Activated gamma-delta T cell treated with Interleukin-2 at 50 U/mL for 16 hours (primary cell): ENCODE results near the gene TTBK2.

Experiments
- DNase-seq: peaks from one replicate; pipeline ENCODE4 v3.0.0-alpha.2; 2020

TTBK2 gene

DNA sequence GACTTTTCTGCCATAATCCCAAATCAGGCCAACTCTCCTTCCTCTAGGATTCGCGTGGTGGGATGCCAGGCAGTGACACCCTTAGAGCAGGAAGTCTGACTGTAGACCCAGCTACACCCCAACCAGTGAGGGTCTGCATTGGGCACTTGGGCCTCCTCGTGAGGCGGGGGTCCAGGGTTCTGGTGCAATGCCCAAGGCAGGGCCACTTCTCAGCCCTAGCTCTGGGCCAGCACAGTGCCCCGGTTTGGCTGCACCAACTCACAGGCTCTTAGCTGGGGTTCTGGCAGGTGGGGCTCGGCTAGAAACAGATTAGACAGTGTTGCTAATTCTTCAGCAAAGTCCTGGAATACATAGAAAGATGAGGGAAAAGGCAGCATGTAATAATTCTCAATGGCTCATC is 196.3 kb downstream of the TTBK2 start:
- DNase-seq = no peak

DNA sequence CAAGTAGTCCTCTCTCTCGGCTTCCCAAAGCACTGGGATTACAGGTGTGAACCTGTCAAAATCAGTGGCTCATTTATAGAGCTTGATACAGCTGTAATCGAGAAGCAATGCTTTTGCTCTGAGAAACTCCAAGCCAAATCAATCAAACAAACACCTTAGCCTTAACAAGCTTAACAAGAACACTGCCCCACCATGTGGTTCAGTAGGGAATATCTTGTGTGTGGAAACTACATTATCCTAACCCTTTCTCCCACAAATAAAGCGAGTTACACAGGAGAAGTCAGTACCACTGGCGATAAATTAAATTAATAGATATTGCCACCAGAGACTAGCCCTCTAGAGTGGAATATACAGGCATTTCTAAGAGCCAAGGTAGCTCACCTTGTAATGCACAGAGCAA is 197.5 kb downstream of the TTBK2 start:
- DNase-seq = no peak

DNA sequence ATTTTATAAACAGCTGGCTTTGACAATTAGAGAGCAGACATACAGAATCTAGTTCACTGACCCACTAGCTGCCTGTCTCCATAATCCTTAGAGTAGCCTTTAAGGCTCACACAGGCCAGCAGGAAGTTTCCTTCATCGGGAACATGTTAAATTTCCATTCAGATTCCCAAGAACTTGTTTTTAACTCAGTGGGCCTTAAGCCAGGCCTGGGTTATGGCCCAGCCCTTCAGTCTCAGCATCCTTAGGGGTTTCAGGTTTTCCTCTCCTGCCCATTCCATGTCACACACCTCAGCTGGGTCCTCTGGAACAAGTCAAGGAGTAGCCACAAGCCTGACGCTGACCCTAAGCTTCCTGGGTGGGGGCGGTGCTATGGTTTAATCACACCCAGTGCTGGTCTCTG is 198.7 kb downstream of the TTBK2 start:
- no peak for DNase-seq

DNA sequence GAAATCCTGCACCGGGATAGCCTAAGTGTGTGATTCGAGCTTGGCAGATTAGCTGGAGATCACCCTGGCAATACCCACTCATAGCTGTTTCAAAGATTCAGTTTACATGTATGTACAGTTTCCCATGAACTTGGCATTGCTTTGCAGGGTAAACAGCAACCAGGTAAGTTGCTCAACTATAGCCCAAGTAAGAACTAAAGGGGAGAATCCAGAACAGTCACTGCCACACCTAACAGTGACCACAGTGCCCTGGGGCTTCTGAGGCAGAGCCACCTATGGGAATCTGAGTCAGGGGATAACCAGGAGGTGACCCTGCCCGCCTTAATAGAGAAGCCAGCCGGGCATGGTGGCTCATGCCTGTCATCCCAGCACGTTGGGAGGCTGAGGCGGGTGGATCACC is 199.6 kb downstream of the TTBK2 start:
- no peak for DNase-seq

DNA sequence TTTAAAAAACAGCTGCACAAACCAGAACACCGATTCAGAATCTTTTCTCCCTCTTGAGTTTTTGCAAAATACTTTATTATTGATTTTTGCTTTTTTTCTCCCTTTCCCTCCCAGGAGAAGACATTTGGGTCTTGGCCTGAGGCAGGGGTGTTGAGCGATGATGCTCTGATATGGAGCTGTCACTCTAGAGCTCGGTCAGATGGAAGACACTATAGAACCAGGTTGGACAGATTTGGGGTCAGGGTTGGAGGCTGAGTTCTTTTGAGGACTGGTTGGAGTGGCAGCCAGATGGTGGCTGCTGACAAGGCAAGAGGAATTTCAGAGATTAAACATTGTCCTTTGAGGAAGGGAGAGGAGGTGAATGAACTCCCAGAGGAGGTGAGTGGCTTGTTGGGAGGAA is 200.5 kb downstream of the TTBK2 start:
- DNase-seq = no peak

DNA sequence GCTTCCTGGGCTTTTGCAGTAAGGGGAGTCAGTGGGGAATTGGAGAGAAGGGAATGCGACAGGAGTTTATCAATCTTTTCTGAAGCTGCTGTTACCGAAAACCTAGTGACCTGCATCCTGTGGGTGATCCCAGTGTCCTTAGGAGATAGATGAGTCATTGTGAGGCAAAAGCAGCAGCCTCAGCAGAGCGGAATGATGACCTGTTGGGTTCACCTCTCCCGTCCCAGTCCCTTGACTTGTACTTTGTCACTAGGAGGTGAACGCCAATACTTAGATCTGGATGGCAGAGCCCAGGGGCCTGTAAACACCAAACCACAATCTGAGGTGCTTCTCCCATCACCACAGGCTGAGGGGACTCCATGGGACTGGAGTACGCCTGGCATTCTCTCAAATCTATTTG is 201.5 kb downstream of the TTBK2 start:
- no peak for DNase-seq

DNA sequence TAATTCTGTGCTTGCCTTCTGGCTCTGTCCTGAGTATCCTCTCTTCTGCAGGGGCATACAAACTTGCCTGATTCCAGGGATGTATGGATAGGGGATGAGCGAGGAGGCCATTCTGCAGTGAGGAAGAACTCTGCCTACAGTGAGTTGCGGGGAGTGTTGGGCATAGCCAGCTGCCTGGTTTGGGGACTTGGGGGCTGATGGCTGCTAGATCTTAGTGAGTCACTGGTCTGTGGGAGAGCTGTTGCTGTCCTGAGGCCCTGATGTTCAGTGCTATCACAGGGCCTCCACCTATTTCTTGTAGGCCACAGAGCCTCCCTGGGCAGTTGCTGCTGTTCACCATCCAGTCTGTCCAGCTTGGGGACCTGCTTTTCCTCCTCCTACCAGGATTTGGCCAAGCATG is 204.0 kb downstream of the TTBK2 start:
- DNase-seq = no peak

DNA sequence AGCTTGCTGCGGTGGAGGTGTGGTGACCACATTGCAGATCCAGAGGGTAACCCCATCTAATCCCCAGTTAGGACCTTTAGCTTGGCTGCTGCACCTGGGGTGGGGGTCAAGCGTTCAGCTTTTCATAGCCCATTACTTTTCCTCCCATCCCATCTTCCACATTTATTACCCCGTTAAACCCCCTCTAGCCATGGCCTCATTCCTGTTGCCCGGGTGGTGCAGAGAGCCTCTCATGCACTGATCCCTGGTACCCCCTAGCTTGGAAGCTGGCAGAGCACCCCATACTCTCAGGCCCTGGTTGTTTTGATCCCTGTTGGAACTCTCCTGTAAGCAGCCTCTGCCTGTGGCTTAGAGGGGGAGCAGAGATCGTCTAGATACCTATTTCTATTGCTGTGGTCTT is 204.5 kb downstream of the TTBK2 start:
- no peak for DNase-seq

DNA sequence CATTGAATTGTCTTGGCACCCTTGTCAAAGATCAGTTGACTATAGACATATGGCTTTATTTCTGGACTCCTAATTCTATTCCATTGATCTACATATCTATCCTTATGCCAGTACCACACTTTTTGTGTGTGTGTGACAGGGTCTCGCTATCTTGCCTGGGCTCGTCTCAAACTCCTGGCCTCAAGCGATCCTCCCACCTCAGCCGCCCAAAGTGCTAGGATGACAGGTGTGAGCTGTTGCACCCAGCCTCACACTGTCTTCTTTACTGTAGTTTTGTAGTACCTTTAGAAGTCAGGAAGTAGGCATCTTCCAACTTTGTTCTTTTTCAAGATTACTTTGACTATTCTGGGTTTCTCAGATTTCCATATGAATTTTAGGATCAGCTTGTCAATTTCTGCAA is 208.0 kb downstream of the TTBK2 start:
- no peak for DNase-seq

DNA sequence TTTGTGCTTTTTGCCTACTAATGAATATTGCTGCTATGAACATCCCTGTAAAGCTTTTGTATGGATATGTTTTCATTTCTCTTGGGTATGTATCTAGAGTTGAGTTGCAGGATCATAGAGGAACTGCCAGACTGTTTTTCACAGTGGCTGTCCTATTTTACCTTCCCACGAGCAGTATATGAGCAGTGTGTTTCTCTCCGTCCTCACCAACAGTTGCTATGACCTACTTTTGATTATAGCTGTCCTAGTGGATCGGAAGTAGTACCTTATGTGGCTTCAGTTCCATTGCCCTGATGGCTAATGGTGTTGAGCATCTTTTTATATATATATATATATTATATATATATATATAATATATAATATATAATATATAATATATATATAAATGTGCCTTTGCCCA is 208.8 kb downstream of the TTBK2 start:
- no peak for DNase-seq

DNA sequence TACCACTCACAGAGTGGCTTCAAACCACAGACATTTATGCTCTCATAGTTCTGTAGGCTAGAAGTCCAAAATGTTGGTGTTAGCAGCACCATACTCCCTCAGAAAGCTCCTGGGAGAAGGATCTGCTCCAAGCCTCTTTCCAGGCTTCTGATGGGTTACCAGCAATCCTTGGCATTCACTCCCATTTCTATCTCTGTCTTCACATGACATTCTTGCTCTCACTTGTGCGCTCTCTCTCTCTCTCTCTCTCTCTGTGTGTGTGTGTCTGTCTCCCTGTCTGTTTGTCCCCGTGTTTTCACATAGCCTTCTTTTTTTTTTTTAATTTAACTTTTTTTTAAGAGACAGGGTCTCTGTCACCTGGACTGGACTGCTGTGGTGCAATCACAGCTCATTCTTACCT is 209.9 kb downstream of the TTBK2 start:
- DNase-seq = no peak

DNA sequence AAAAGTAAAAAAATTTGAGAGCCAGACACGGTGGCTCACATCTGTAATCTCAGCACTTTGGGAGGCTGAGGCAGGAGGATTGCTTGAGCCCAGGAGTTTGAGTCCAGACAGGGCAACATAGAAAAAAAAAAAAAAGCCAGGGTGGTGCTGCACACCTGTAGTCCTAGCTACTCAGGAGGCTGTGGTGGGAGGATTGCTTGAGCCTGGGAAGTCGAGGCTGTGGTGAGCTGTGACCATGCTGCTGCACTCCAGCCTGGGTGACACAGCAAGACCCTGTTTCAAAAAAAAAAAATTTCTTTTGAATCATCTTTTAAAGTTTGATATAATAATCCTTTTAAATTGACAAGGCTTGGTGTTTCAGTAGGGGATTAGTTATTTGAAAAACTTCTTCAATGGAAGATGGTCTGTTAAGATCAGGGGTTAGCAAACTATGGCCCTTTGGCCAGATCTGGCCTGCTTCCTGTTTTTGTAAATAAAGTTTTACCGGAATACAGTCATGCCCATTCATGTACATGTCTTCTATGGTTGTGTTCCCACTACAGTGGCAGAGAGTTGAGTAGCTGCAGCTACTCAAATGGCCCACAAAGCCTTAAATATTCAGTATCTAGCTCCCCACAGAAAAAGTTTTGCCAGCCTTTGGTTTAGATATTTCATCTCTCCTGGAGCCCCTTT is 212.6 kb downstream of the TTBK2 start:
- no peak for DNase-seq

DNA sequence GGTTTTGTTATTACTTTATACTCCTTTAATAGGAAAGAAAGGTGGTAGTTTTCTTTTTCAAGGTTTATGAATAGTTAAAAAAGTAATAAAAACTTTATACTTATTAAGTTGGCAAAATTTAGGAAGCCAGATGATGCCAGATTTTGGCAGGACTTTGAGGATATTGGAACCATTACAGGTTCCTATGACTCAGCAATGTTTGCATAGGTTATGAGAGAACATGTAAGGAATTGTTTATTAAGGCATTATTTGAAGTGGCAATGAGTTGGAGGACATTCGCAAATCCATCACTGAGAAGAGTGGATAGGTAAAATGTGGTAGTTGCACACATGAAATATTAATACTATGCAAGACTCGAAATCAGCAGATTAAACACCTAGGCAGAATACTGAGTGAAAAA is 213.5 kb downstream of the TTBK2 start:
- no peak for DNase-seq

DNA sequence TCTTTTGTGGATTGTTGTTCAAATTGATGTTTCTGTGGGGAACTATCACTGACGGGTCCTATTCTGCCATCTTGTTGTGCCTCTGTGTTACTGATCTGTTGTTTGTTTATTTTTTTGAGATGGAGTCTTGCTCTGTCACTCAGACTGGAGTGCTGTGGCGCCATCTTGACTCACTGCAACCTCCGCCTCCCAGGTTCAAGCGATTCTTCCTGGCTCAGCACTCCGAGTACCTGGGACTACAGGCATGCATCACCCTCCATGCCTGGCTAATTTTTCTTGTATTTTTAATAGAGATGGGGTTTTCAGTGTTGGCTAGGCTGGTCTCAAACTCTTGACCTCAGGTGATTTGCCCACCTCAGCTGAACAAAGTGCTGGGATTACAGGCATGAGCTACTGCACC is 215.2 kb downstream of the TTBK2 start:
- DNase-seq = no peak

DNA sequence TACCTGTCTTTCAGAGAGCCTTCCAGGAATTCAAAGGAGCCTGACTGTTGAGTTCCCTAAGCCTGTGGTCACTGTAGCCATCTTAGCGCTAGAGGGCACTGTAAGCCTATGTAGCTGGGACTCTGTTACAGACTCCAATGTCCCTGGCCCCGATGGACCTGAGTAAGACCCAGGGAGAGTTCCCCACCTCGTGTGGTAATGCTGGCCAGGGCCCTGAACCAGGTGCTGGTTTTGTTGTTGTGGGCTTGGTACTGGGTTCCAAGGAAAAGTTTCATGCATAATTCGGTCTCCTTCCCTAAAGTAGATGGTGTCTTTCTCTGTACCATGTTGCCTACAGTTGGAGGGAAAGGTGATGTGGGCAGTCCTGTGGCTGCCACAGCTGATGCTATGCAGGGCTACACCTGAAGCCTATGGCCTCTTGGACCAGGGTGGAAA is 216.1 kb downstream of the TTBK2 start:
- peak; percentile 51 for DNase-seq

DNA sequence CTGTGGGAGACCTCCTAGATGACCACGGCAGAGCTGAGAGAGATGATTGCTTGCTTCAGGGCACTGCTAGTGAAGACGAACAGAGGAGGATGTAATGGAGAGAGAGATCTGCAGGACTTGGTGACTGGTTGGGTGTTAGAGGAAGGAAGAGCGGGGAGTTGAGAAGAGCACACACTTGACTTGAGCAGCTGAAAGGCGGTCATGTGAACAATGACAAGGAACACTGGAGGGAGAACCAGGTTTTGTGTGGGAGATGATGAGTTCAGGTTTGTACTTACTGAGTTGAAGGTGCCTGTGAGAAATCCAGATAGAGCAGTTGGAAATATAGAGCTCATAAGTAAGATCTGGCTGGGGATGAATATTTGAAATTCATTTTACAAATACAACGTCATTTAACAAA is 224.0 kb downstream of the TTBK2 start:
- DNase-seq = no peak

DNA sequence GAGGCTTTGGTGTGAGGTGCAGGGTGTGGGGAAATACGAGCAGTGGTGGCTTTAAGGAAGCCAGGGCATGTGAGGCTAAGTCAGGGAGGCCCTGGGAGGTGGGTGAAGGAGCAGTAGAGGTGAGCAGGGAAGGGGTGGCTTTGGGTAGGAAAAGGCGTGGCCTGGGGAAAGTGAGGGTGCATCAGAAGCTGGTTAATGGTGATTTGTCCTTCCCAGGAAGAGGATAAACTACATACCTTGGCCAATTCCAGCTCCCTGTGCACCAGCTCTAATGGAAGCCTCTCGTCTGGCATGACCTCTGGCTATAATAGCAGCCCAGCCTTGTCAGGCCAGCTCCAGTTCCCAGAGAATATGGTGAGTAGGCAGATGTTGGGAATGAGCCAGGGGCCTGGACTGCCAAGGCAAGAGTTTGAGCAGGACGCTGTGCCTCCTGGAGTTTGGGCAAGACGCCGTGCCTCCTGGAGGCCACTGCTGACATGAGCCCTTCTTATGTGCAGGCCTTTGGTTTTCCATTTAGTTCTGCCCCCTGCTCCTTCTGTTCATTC is 225.0 kb downstream of the TTBK2 start:
- DNase-seq = no peak

DNA sequence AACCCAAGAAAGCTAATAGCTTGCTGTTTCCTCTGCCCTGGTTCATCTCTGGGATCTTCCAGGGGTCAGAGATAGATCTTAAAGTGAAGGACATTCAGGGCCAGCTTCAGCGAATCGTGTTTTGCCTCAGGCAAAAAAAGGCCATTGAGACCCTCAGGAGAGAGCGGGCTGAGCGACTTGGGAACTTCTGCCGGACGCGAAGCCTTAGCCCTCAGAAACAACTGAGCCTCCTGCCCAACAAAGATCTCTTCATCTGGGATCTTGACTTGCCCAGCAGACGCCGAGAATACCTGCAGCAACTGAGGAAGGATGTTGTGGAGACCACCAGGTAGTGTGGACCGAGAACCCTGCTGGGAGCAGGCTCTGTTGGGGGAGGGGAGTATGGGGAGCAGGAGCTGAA is 226.2 kb downstream of the TTBK2 start:
- DNase-seq = no peak

DNA sequence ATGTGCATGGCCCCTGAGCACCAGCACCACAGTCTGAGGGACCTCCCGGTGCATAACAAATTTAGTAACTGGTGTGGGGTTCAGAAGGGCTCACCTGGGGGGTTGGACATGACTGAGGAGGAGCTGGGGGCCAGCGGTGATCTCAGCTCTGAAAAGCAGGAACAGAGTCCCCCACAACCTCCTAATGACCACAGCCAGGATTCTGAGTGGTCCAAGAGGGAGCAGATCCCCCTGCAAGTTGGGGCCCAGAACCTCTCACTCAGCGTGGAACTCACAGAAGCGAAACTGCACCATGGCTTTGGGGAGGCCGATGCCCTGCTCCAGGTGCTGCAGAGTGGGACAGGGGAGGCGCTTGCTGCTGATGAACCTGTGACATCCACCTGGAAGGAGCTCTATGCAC is 226.6 kb downstream of the TTBK2 start:
- DNase-seq = no peak

DNA sequence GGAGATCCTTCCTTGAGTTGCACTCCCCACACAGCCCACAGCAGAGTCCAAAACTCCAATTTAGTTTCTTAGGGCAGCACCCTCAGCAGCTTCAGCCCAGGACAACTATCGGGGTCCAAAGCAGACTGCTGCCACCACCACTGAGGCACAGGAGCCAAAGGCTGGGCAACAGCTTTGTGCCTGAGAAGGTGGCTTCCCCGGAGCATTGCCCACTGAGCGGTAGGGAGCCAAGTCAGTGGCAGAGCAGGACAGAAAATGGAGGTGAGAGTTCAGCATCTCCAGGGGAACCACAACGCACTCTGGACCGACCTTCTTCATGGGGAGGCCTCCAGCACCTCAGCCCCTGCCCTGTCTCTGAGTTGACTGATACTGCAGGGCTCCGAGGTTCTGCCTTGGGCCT is 227.1 kb downstream of the TTBK2 start:
- DNase-seq = no peak

DNA sequence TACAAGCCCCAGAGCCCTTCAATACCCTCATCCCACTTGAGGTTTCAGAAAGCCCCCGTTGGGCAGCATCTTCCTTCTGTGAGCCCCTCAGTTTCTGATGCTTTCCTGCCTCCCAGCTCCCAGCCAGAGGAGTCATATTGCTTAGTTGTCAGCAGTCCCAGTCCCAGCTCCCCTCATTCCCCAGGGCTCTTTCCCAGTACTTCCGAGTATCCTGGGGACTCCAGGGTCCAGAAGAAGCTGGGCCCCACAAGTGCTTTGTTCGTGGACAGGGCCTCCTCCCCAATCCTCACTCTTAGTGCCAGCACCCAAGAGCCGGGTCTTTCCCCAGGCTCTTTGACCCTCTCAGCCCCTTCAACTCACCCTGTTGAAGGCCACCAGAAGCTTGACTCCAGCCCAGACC is 227.6 kb downstream of the TTBK2 start:
- DNase-seq = no peak

DNA sequence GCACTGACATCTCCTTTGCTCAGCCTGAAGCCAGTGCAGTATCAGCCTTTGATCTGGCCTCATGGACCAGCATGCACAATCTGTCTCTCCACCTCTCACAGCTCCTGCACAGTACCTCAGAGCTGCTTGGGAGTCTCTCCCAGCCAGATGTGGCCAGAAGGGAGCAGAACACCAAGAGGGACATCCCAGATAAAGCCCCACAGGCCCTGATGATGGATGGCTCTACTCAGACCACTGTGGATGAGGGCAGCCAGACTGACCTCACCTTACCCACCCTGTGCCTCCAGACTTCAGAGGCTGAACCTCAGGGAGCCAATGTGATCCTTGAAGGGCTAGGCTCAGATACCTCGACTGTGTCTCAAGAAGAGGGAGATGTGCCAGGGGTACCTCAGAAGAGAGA is 228.0 kb downstream of the TTBK2 start:
- no peak for DNase-seq

DNA sequence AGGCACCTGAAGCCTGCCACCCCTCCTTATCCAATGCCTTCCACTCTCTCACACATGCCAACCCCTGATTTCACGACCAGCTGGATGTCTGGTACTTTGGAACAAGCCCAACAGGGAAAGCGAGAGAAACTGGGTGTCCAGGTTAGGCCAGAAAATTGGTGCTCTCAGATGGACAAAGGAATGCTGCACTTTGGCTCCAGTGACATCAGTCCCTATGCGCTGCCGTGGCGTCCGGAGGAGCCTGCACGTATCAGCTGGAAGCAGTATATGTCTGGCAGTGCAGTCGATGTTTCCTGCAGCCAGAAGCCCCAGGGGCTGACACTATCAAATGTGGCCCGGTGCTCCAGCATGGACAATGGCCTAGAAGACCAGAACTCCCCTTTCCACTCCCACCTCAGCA is 228.8 kb downstream of the TTBK2 start:
- DNase-seq = no peak

DNA sequence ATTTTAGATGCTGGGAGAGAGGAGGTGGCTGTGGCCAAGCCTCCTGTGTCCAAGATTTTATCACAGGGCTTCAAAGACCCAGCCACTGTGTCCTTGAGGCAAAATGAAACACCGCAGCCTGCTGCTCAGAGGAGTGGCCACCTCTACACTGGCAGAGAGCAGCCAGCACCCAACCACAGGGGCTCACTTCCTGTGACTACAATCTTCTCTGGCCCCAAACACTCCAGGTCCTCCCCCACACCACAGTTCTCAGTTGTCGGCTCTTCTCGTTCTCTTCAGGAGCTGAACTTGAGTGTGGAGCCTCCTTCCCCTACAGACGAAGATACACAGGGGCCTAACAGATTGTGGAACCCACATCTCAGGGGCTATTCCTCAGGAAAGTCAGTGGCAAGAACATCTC is 229.3 kb downstream of the TTBK2 start:
- DNase-seq = no peak
